Measurements from ENCODE around the gene LAMA2. TPM values are rescaled to one million over a fixed set of nuclear protein-coding genes. Genes with fewer than 3 reads are reported as not detected.

LAMA2 gene
- total and polyA plus RNA-seq, 2 experiments from 2014 or later = 13.4 to 78.1 TPM

DNA sequence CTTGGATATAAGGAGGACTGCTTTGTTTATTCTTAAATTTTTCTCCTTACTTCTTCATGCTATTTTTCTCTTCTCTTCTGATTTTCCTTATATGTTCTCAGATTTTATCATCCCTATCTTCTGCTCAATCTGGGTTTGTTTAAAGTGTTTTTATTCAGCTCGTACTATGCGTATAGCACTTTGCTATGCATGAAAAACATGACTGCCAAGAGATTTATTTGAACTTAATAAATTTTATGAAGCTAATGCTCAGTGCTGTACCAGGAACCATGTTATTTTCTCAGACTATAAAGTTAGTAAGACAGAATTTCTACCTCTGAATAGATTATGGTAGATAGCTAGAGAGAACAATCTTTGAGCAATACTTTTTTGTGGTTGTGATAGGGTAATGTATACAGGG lies 305.9 kb downstream of the LAMA2 start:
- DNase-seq (ENCODE audit: low read depth in 1 of 2, low spot score in 1 of 2) = no peak
- Histone ChIP-seq H3K36me3 (no peaks in the 10 kb centered on the region), H3K4me1 (ENCODE audit: low read depth) (no peaks in the 10 kb centered on the region), H3K27ac (no peak overlapping the region), H3K4me3 (no peak overlapping the region), H3K27me3 (no peaks in the 10 kb centered on the region), H3K9me3 (ENCODE audit: low read depth) (no peaks in the 10 kb centered on the region)
- TF ChIP-seq, protein P1, sequence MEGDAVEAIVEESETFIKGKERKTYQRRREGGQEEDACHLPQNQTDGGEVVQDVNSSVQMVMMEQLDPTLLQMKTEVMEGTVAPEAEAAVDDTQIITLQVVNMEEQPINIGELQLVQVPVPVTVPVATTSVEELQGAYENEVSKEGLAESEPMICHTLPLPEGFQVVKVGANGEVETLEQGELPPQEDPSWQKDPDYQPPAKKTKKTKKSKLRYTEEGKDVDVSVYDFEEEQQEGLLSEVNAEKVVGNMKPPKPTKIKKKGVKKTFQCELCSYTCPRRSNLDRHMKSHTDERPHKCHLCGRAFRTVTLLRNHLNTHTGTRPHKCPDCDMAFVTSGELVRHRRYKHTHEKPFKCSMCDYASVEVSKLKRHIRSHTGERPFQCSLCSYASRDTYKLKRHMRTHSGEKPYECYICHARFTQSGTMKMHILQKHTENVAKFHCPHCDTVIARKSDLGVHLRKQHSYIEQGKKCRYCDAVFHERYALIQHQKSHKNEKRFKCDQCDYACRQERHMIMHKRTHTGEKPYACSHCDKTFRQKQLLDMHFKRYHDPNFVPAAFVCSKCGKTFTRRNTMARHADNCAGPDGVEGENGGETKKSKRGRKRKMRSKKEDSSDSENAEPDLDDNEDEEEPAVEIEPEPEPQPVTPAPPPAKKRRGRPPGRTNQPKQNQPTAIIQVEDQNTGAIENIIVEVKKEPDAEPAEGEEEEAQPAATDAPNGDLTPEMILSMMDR (IDR thresholded peaks at IDR 0.05; ENCODE audit: low read depth, low read length) = no peak

DNA sequence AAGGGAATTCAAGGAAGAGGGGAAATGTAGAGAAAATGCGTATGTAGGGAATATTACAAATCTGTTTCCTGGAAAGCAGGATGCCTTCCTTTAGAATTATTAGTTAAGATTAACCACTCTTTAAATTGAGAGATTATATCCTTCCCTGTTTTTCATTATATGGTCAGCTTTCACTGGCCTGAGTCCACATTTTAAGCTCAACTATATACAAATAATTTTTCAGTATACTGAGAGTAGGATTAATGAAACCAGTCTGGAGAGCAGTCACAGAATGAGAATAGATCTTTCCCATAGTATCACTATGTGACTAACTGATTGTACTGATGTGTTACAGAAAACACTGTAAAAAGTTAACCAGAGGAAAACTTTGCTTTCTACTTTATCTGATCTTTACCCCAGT lies 306.3 kb downstream of the LAMA2 start:
- Histone ChIP-seq H3K36me3 (no peaks in the 10 kb centered on the region), H3K9me3 (ENCODE audit: low read depth) (no peaks in the 10 kb centered on the region), H3K4me3 (no peak overlapping the region), H3K27me3 (no peaks in the 10 kb centered on the region), H3K27ac (no peak overlapping the region), H3K4me1 (ENCODE audit: low read depth) (no peaks in the 10 kb centered on the region)
- TF ChIP-seq, protein P1 (IDR thresholded peaks at IDR 0.05; ENCODE audit: low read depth, low read length) = no peak
- DNase-seq (ENCODE audit: low read depth in 1 of 2, low spot score in 1 of 2) = no peak

DNA sequence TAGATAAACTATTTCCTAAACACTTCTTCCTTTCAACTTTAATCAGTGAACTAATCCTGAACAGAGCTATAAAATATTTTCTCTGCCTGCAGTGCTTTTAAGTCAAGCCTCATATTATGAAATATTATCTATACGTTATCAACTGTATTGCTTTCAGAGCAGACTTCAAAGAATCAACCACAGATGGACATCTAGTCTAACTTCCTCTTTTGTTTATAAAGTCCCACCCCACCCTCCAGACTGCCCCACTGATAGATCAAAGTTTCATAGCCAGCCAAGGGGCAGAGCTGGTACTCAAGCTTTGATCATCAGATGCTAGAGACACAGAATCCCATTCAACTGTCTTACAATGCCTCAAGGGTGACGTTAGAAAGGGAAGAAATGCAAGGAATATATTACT lies 308.3 kb downstream of the LAMA2 start:
- no peaks in the 10 kb centered on the region for H3K9me3 ChIP-seq (ENCODE audit: low read depth)
- no peak overlapping the region for H3K4me3 ChIP-seq
- DNase-seq (ENCODE audit: low read depth in 1 of 2, low spot score in 1 of 2) = no peak
- no peaks in the 10 kb centered on the region for H3K4me1 ChIP-seq (ENCODE audit: low read depth)
- H3K27me3 ChIP-seq = no peaks in the 10 kb centered on the region
- TF ChIP-seq, protein P1 (IDR thresholded peaks at IDR 0.05; ENCODE audit: low read depth, low read length) = no peak
- no peaks in the 10 kb centered on the region for H3K36me3 ChIP-seq
- H3K27ac ChIP-seq = no peak overlapping the region

DNA sequence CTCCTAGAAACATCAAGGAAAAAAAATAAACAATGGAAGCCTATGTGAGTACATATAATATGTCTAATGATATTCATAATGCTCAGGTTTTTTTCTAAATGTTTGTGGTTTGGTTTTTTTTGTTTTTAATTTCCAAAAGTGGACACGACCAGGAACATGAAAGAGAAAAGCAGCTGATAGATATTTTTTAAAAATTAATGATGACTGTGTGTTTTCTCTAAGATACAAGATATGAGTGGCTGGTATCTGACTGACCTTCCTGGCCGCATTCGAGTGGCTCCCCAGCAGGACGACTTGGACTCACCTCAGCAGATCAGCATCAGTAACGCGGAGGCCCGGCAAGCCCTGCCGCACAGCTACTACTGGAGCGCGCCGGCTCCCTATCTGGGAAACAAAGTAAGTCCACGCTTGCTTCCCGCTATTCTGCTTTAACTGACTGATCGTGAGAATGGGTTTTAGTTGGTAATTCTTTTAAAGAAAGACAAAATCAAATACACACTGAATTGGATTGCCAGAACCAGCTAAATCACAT lies 309.6 kb downstream of the LAMA2 start:
- Histone ChIP-seq H3K9me3 (ENCODE audit: low read depth) (no peaks in the 10 kb centered on the region), H3K36me3 (no peaks in the 10 kb centered on the region), H3K27ac (no peak overlapping the region), H3K4me3 (no peak overlapping the region), H3K4me1 (ENCODE audit: low read depth) (no peaks in the 10 kb centered on the region), H3K27me3 (no peaks in the 10 kb centered on the region)
- TF ChIP-seq, protein P1 (IDR thresholded peaks at IDR 0.05; ENCODE audit: low read depth, low read length) = no peak
- no peak for DNase-seq (ENCODE audit: low read depth in 1 of 2, low spot score in 1 of 2)

DNA sequence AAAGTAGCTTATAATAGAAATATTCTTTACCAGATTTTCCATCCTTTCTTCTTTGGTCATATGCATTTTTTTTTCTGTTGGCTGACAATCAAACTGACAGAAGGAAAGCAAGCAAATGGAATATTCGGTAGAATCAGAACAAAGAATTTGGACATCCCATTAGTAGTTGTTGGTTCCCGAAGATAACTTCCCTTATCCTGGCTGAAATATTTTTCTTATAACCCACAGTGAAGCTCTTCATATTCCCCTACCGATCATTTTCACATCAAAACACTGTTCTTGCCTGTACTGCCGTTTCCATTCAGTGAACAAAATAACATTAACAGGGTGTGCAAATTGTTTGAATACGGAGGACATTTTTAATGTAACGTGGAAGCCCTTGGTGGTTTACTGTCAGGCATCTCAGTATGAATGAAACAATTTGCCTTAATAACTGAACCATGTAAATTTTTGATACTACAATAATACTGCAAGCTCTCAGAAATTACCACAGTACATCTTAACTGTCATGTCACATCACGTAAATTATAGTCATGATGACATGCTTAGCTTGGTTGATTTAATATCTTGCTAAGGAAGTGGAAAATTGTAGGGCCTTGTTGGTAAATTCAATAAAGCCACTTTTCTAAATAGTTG lies 311.5 kb downstream of the LAMA2 start:
- H3K9me3 ChIP-seq (ENCODE audit: low read depth) = no peaks in the 10 kb centered on the region
- H3K4me1 ChIP-seq (ENCODE audit: low read depth) = no peaks in the 10 kb centered on the region
- H3K27me3 ChIP-seq = no peaks in the 10 kb centered on the region
- TF ChIP-seq, protein P1 (IDR thresholded peaks at IDR 0.05; ENCODE audit: low read depth, low read length) = no peak
- H3K27ac ChIP-seq = no peak overlapping the region
- DNase-seq (ENCODE audit: low read depth in 1 of 2, low spot score in 1 of 2) = no peak
- no peaks in the 10 kb centered on the region for H3K36me3 ChIP-seq
- no peak overlapping the region for H3K4me3 ChIP-seq

Measured in cardiac muscle cell (in vitro differentiated cells and primary cell).